Liver (tissue), 9 donors: ENCODE data around the gene CIB4. TPM values are rescaled to one million over a fixed set of nuclear protein-coding genes. Genes with fewer than 3 reads are reported as not detected.

Source experiments
- DNase-seq: peaks from one replicate; pipeline ENCODE4 v3.0.0-alpha.2; 2017; ENCODE audit warnings: low spot score
- H3K27ac ChIP-seq, 2 donors: one replicate each; pipeline ENCODE4 v1.7.0; 2013; ENCODE audit warnings: inconsistent platforms in 2 of 2, low read length in 2 of 2, control low read depth in 1 of 2, low read depth in 1 of 2, mild to moderate bottlenecking in 1 of 2
- H3K27me3 ChIP-seq, 4 donors: one replicate each; pipeline versions ENCODE4 v1.6.1 to v1.7.0; 2013; ENCODE audit warnings: low read length in 3 of 4, inconsistent platforms in 1 of 4, mild to moderate bottlenecking in 1 of 4, moderate library complexity in 1 of 4; ENCODE audit not compliant: control insufficient read depth in 4 of 4, insufficient read depth in 4 of 4
- H3K36me3 ChIP-seq, 4 donors: one replicate each; pipeline versions ENCODE4 v1.6.1 to v1.7.0; 2013; ENCODE audit warnings: low read length in 3 of 4, mild to moderate bottlenecking in 3 of 4, low read depth in 1 of 4, moderate library complexity in 1 of 4; ENCODE audit not compliant: control insufficient read depth in 4 of 4, insufficient read depth in 3 of 4
- H3K4me1 ChIP-seq, 4 donors: one replicate each; pipeline versions ENCODE4 v1.6.1 to v1.7.0; 2013; ENCODE audit warnings: low read length in 3 of 4, mild to moderate bottlenecking in 3 of 4, moderate library complexity in 1 of 4; ENCODE audit not compliant: control insufficient read depth in 4 of 4, insufficient read depth in 4 of 4
- H3K4me3 ChIP-seq, 3 donors: one replicate each; pipeline versions ENCODE4 v1.6.1 to v1.7.0; 2013; ENCODE audit warnings: low read length in 3 of 3, control low read depth in 1 of 3, low read depth in 1 of 3, mild to moderate bottlenecking in 1 of 3
- H3K9ac ChIP-seq, 2 donors: one replicate each; pipeline ENCODE4 v1.7.0; 2013; ENCODE audit warnings: low read length in 2 of 2, mild to moderate bottlenecking in 2 of 2, moderate library complexity in 2 of 2, control low read depth in 1 of 2, low read depth in 1 of 2
- H3K9me3 ChIP-seq, 4 donors: one replicate each; pipeline versions ENCODE4 v1.6.1 to v1.7.0; 2013; ENCODE audit warnings: low read length in 3 of 4; ENCODE audit not compliant: control insufficient read depth in 4 of 4
- EGR1 ChIP-seq, 2 donors: IDR thresholded peaks; 2 replicates each; pipeline ENCODE4 v1.6.1; 2016 to 2018; ENCODE audit warnings: antibody characterized with exemption in 2 of 2, low read depth in 2 of 2
- FOXA1 ChIP-seq: IDR thresholded peaks from 2 replicates; pipeline ENCODE4 v1.6.1; 2016; ENCODE audit warnings: antibody characterized with exemption
- FOXA2 ChIP-seq: IDR thresholded peaks from 2 replicates; pipeline ENCODE4 v1.6.1; 2016; ENCODE audit warnings: antibody characterized with exemption
- GABPA ChIP-seq, 2 donors: IDR thresholded peaks in 1 of 2; conservative IDR thresholded peaks in 1 of 2; 2 replicates each; pipeline ENCODE4 v1.6.1; 2016; ENCODE audit warnings: antibody characterized with exemption in 2 of 2, mild to moderate bottlenecking in 1 of 2, moderate library complexity in 1 of 2
- HNF4A ChIP-seq, 2 donors: conservative IDR thresholded peaks; 2 replicates each; pipeline ENCODE4 v1.6.1; 2016; ENCODE audit warnings: antibody characterized with exemption in 2 of 2, mild to moderate bottlenecking in 2 of 2
- HNF4G ChIP-seq: IDR thresholded peaks from 2 replicates; pipeline ENCODE4 v1.6.1; 2016; ENCODE audit warnings: antibody characterized with exemption
- JUND ChIP-seq, 2 donors: IDR thresholded peaks; 2 replicates each; pipeline ENCODE4 v1.6.1; 2016; ENCODE audit warnings: antibody characterized with exemption in 2 of 2
- NR2F2 ChIP-seq: IDR thresholded peaks from 2 replicates; pipeline ENCODE4 v1.6.1; 2016; ENCODE audit warnings: antibody characterized with exemption
- RAD21 ChIP-seq, 2 donors: IDR thresholded peaks; 2 replicates each; pipeline ENCODE4 v1.6.1; 2016; ENCODE audit warnings: antibody characterized with exemption in 2 of 2, mild to moderate bottlenecking in 2 of 2
- RXRA ChIP-seq, 2 donors: IDR thresholded peaks; 2 replicates each; pipeline ENCODE4 v1.6.1; 2017 to 2018; ENCODE audit warnings: antibody characterized with exemption in 2 of 2, mild to moderate bottlenecking in 1 of 2
- YY1 ChIP-seq: IDR thresholded peaks from 2 replicates; pipeline ENCODE4 v1.6.1; 2016; ENCODE audit warnings: antibody characterized with exemption, mild to moderate bottlenecking
- WGBS: extraction: QIAGEN DNeasy Blood & Tissue Kit; methylation state at CpG from one replicate; pipeline ENCODE4 v1.1.7; 2013; 5-methylcytosine and 5-hydroxymethylcytosine counted together
- polyA plus RNA-seq, 2 donors: library from polyadenylated mRNA; stranded (reverse) in 1 of 2; unstranded in 1 of 2; fragments of 200-250 nt in 1 of 2; fragments of >200 nt in 1 of 2; fragmentation: Nextera tagmentation in 1 of 2; extraction: Ambion mirVana in 1 of 2; gene quantifications; one replicate each; pipeline versions ENCODE4 v1.2.1 to v1.2.3, GENCODE V29; 2013 to 2015
- total RNA-seq, 2 donors: library from RNA; depleted of rRNA; stranded (reverse); fragments of >200 nt; gene quantifications; one replicate each; pipeline ENCODE4 v1.2.3, GENCODE V29; 2014
- TF ChIP-seq, protein P1 (sequence below): fragments of 150-350 bp; IDR thresholded peaks from 2 replicates; pipeline ENCODE4 v1.5.1; 2017; ENCODE audit warnings: improper control_type of control experiment, low read depth, low read length; ENCODE audit not compliant: missing input control
- TF ChIP-seq, protein P2 (sequence below): IDR thresholded peaks from 2 replicates; pipeline ENCODE4 v1.6.1; 2016; ENCODE audit warnings: antibody characterized with exemption
- TF ChIP-seq, protein P3 (sequence below): IDR thresholded peaks from 2 replicates; pipeline ENCODE4 v1.6.1; 2016; ENCODE audit warnings: antibody characterized with exemption
- donor health status: healthy.
- donor health status: healthy.
- donor health status: healthy.
- donor health status: healthy.
- donor health status: healthy.

The CIB4 gene
- total and polyA plus RNA-seq, 4 donors: not detected

DNA sequence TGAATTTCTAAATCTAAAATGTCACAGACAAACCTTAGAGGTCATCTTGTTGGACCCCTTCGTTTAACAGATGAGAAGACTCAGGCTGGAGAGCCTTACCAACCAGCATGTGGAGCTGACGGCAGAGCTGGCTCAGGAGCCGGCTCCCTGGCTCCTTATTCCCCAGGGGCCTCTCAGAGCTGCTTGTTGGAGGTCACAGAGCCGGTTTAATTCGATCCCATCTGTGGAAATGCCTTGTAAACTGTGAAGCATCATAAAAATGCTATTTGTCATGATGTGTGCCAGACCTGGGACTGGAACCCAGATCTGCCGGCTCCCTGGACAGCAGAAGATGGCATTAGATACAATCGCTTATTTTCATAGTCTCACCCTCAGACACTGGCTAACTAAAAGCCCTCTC is 8.2 kb upstream of the CIB4 start:
- Histone ChIP-seq H3K27me3 (peaks cover 0 to 15% (median 0%) of the 10 kb centered on the region in 4 donors), H3K4me1 (no peaks in the 10 kb centered on the region), H3K36me3 (no peaks in the 10 kb centered on the region), H3K4me3 (no peak overlapping the region), H3K9me3 (no peaks in the 10 kb centered on the region), H3K9ac (no peak overlapping the region), H3K27ac (no peak overlapping the region)
- peak; percentile 10 for DNase-seq
- WGBS: 70% methylated on average over 7 of the region's 7 CpGs
- TF ChIP-seq HNF4A (conservative IDR thresholded peaks at IDR 0.05): no peak
- no peak for TF ChIP-seq YY1
- TF ChIP-seq, protein P1, sequence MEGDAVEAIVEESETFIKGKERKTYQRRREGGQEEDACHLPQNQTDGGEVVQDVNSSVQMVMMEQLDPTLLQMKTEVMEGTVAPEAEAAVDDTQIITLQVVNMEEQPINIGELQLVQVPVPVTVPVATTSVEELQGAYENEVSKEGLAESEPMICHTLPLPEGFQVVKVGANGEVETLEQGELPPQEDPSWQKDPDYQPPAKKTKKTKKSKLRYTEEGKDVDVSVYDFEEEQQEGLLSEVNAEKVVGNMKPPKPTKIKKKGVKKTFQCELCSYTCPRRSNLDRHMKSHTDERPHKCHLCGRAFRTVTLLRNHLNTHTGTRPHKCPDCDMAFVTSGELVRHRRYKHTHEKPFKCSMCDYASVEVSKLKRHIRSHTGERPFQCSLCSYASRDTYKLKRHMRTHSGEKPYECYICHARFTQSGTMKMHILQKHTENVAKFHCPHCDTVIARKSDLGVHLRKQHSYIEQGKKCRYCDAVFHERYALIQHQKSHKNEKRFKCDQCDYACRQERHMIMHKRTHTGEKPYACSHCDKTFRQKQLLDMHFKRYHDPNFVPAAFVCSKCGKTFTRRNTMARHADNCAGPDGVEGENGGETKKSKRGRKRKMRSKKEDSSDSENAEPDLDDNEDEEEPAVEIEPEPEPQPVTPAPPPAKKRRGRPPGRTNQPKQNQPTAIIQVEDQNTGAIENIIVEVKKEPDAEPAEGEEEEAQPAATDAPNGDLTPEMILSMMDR: no peak
- TF ChIP-seq FOXA2: no peak
- no peak for TF ChIP-seq EGR1 (IDR thresholded peaks at IDR 0.05; ENCODE audit: low read depth in 2 of 2)
- no peak for TF ChIP-seq JUND (IDR thresholded peaks at IDR 0.05)
- TF ChIP-seq GABPA (IDR thresholded peaks at IDR 0.05 in 1 of 2, conservative IDR thresholded peaks at IDR 0.05 in 1 of 2): no peak
- TF ChIP-seq, protein P2, sequence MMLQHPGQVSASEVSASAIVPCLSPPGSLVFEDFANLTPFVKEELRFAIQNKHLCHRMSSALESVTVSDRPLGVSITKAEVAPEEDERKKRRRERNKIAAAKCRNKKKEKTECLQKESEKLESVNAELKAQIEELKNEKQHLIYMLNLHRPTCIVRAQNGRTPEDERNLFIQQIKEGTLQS: no peak
- no peak for TF ChIP-seq RXRA (IDR thresholded peaks at IDR 0.05)
- TF ChIP-seq, protein P3, sequence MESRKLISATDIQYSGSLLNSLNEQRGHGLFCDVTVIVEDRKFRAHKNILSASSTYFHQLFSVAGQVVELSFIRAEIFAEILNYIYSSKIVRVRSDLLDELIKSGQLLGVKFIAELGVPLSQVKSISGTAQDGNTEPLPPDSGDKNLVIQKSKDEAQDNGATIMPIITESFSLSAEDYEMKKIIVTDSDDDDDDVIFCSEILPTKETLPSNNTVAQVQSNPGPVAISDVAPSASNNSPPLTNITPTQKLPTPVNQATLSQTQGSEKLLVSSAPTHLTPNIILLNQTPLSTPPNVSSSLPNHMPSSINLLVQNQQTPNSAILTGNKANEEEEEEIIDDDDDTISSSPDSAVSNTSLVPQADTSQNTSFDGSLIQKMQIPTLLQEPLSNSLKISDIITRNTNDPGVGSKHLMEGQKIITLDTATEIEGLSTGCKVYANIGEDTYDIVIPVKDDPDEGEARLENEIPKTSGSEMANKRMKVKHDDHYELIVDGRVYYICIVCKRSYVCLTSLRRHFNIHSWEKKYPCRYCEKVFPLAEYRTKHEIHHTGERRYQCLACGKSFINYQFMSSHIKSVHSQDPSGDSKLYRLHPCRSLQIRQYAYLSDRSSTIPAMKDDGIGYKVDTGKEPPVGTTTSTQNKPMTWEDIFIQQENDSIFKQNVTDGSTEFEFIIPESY: no peak
- TF ChIP-seq RAD21 (IDR thresholded peaks at IDR 0.05): no peak

DNA sequence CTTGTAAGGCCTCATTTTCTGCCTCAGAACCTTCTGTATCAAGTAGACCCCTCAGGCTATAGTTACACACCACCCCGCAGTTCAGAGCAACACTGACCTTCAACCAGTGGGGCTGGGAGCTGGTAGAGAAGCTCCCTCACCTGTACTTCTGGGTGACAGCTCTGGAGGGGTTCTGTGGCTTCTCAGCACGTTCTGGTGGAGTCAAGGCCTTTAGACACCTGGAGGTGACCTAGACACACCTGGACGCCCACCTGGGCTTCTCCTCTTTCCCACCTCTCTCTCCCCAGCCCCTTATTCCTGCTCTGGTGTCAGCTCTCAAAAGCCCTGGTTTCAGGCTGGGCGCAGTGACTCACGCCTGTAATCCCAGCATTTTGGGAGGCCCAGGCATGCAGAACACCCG is 7.3 kb upstream of the CIB4 start:
- Histone ChIP-seq H3K4me1 (no peaks in the 10 kb centered on the region), H3K9ac (no peak overlapping the region), H3K4me3 (no peak overlapping the region), H3K27me3 (peaks cover 0 to 15% (median 0%) of the 10 kb centered on the region in 4 donors), H3K36me3 (no peaks in the 10 kb centered on the region), H3K9me3 (no peaks in the 10 kb centered on the region), H3K27ac (no peak overlapping the region)
- DNase-seq: peak; percentile 16
- no peak for TF ChIP-seq HNF4A (conservative IDR thresholded peaks at IDR 0.05)
- TF ChIP-seq FOXA1: no peak
- TF ChIP-seq JUND (IDR thresholded peaks at IDR 0.05): no peak
- TF ChIP-seq HNF4G: no peak
- TF ChIP-seq, protein P3: no peak
- no peak for TF ChIP-seq GABPA (IDR thresholded peaks at IDR 0.05 in 1 of 2, conservative IDR thresholded peaks at IDR 0.05 in 1 of 2)
- TF ChIP-seq NR2F2: no peak
- TF ChIP-seq, protein P2: no peak
- no peak for TF ChIP-seq EGR1 (IDR thresholded peaks at IDR 0.05; ENCODE audit: low read depth in 2 of 2)
- 65% methylated on average over 6 of the region's 6 CpGs for WGBS
